ENCODE measurements around the gene MTMR12.

The MTMR12 gene, protein sequence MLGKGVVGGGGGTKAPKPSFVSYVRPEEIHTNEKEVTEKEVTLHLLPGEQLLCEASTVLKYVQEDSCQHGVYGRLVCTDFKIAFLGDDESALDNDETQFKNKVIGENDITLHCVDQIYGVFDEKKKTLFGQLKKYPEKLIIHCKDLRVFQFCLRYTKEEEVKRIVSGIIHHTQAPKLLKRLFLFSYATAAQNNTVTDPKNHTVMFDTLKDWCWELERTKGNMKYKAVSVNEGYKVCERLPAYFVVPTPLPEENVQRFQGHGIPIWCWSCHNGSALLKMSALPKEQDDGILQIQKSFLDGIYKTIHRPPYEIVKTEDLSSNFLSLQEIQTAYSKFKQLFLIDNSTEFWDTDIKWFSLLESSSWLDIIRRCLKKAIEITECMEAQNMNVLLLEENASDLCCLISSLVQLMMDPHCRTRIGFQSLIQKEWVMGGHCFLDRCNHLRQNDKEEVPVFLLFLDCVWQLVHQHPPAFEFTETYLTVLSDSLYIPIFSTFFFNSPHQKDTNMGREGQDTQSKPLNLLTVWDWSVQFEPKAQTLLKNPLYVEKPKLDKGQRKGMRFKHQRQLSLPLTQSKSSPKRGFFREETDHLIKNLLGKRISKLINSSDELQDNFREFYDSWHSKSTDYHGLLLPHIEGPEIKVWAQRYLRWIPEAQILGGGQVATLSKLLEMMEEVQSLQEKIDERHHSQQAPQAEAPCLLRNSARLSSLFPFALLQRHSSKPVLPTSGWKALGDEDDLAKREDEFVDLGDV

DNA sequence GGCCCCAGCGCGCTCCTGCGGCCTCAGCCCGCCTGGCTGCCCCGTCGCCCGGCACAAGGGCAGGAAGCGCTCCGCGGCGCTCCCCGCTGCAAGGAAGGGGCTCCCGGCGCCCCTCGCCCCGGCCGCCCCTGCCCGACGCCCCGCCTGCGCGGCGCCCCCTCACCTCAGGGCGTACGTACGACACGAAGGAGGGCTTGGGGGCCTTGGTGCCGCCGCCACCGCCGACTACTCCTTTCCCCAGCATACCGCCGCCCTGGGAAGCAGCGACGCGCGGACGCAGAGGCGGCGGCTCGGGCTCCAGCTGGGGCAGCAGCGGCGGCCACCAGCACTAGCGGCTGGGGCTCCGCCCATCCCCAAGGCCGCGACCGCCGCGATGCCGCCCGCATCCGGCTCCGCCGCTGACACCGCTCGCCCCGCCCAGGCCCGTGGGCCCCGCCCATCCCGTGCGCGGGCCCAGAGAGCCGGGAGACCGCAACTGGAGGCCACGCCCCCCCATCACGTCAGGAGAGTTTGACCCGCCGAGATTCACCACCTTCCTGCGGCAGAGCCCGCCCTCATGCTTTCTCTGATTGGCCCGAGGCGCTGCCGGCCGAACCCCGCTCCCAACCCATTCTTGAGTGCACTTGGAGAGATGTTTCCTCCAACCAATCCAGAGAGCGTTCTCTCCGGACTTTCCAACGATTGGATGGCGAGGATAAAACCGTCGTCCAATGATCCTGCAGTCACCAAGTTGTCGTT, at the start of gene MTMR12:
Gene MTMR12 (minus strand): TSS at position 345 of the 738 bp plus-strand sequence. CDS start 101 bp downstream, at position 244.
- H3K4me3 ChIP-seq (ENCODE audit: control insufficient read depth, low read depth, low read length), result peak within 1 kb of the TSS; percentile 77
- TF ChIP-seq, protein P1, sequence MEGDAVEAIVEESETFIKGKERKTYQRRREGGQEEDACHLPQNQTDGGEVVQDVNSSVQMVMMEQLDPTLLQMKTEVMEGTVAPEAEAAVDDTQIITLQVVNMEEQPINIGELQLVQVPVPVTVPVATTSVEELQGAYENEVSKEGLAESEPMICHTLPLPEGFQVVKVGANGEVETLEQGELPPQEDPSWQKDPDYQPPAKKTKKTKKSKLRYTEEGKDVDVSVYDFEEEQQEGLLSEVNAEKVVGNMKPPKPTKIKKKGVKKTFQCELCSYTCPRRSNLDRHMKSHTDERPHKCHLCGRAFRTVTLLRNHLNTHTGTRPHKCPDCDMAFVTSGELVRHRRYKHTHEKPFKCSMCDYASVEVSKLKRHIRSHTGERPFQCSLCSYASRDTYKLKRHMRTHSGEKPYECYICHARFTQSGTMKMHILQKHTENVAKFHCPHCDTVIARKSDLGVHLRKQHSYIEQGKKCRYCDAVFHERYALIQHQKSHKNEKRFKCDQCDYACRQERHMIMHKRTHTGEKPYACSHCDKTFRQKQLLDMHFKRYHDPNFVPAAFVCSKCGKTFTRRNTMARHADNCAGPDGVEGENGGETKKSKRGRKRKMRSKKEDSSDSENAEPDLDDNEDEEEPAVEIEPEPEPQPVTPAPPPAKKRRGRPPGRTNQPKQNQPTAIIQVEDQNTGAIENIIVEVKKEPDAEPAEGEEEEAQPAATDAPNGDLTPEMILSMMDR (conservative IDR thresholded peaks at IDR 0.05; ENCODE audit: control insufficient read depth, insufficient read depth, low read depth, low read length), result no peak
- DNase-seq (ENCODE audit: low read depth), result peak; percentile 98

DNA sequence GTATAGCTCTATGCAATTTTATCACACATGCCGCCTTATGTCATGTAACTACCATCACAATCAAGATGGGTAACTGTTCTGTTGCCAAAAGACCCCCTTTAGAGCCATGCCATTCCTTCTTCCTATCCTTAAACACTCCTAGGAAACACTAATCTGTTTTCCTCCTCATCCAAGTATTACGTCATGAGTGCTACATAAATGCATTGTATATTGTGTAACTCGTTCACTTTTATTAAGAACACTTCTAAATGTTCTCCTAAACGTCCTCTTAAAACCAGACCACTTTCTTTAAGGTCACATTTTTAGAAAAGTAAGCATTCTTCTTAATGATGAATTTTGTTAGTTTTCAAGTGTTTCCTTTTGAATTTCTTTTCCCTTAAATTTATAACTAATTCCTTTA, 49.8 kb upstream of the MTMR12 start:
- no peak for DNase-seq (ENCODE audit: low read depth)
- H3K4me3 ChIP-seq (ENCODE audit: control insufficient read depth, low read depth, low read length), result no peak overlapping the region
- TF ChIP-seq, protein P1 (conservative IDR thresholded peaks at IDR 0.05; ENCODE audit: control insufficient read depth, insufficient read depth, low read depth, low read length), result no peak

DNA sequence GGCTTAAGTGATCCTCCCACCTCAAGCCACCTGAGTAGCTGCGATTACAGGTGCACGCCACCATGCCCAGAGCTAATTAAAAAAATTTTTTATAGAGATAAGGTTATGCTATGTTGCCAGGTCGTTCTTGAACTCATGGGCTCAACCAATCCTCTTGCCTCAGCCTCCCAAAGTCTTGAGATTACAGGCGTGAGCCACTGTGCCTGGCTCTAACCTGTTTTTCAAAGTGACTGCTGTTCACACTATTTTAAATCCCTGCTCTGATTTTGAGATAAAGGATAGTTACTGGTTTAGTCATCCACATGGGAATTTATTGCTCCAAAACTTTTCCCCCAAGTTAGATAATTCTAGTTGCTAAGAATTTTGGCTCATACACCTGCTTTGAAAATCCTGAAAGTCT, 48.2 kb upstream of the MTMR12 start:
- DNase-seq (ENCODE audit: low read depth), result no peak
- TF ChIP-seq, protein P1 (conservative IDR thresholded peaks at IDR 0.05; ENCODE audit: control insufficient read depth, insufficient read depth, low read depth, low read length), result no peak
- no peak overlapping the region for H3K4me3 ChIP-seq (ENCODE audit: control insufficient read depth, low read depth, low read length)

DNA sequence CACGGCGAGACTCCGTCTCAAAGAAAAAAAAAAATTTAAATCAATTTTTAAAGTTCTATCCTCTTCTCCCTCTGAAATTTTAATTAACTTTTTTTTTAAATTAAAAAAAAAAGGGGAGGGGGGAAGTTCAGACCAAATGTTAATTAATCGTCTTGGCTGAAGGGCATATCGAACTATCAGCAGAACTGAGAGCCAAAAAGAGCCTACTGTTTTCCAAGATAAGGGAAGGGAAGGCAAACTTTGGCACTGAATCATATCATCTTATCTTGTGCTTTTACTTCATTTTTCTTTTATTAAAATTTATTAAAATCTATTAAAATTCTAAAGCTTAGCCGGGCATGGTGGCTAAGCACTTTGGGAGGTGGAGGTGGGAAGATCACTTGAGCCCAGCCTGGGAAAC, 45.9 kb upstream of the MTMR12 start:
- no peak overlapping the region for H3K4me3 ChIP-seq (ENCODE audit: control insufficient read depth, low read depth, low read length)
- no peak for DNase-seq (ENCODE audit: low read depth)
- TF ChIP-seq, protein P1 (conservative IDR thresholded peaks at IDR 0.05; ENCODE audit: control insufficient read depth, insufficient read depth, low read depth, low read length), result no peak

DNA sequence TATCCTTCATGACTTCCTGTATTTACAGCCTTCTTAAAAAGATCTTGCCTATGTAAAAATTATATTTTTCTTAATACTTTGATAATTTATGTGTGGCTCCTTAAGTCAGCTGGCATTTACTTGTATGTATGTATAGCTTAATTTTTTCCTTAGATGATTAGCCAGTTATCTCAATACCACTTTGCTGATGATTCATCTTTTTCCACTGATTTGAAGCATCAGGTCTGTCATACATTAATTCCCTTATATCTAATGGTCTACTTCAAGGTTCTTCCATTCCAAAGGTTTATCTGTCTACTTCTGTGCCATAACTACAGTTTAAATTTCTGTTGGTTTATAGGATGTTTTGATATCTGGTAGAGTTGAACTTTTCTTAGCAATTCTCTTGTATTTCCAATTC, 44.9 kb upstream of the MTMR12 start:
- no peak for DNase-seq (ENCODE audit: low read depth)

DNA sequence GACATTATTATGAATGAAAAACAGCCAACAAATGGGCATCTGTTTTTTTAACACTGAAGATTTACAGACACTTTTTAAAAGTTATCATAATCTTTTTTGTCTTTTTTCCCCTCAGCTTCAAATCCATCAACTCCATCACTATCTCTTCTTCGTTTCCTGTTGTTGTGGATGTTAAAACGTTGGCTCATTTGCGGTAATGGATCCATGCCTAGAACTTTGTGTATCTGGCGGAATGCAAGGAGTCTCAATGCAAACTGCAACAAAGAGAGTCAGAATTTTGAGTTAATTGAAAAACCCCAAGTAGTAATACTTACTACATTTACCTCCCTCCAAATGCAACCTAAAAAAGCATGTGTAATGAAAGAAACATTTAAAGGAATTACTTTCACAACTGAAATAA, 42.9 kb upstream of the MTMR12 start:
- TF ChIP-seq, protein P1 (conservative IDR thresholded peaks at IDR 0.05; ENCODE audit: control insufficient read depth, insufficient read depth, low read depth, low read length), result no peak
- no peak overlapping the region for H3K4me3 ChIP-seq (ENCODE audit: control insufficient read depth, low read depth, low read length)
- peak; percentile 46 for DNase-seq (ENCODE audit: low read depth)

More for the DNA sequence above, 44.9 kb upstream of the MTMR12 start:
- no peak overlapping the region for H3K4me3 ChIP-seq (ENCODE audit: control insufficient read depth, low read depth, low read length)
- TF ChIP-seq, protein P1 (conservative IDR thresholded peaks at IDR 0.05; ENCODE audit: control insufficient read depth, insufficient read depth, low read depth, low read length), result no peak

Measured in fibroblast of mammary gland (primary cell).